B cell (primary cell): Measurements from ENCODE around the gene MEX3A. TPM values are rescaled to one million over a fixed set of nuclear protein-coding genes. Genes with fewer than 3 reads are reported as not detected.
A peak's percentile ranks its signal among the peaks of the same experiment; 100 is the strongest.

Source experiments
- ATAC-seq: fragments of 200-7000 bp; cut with Tn5 transposase; one replicate; pipeline ENCODE4 v1.10.0; 2021; ENCODE audit warnings: low read depth, mild to moderate bottlenecking, moderate number of reproducible peaks, moderate library complexity
- CTCF ChIA-PET: fragments of 350-600 bp; sonication (Branson Sonifier 250); formaldehyde crosslinking; loops from one replicate; lab custom pipeline; 2021; ENCODE audit warnings: antibody characterized with exemption, inconsistent platforms; lab: Charles Lee
- POLR2A ChIA-PET: fragments of 350-600 bp; sonication (Branson Sonifier 250); formaldehyde crosslinking; loops from one replicate; lab custom pipeline; 2021; ENCODE audit warnings: antibody characterized with exemption; lab: Charles Lee
- DNase-seq: peaks from one replicate; pipeline ENCODE4 v3.0.0; 2013
- H2AFZ ChIP-seq: 2 replicates; pipeline ENCODE4 v1.6.1; 2012; ENCODE audit warnings: mild to moderate bottlenecking, low read depth, low read length; ENCODE audit not compliant: insufficient read depth, poor library complexity, severe bottlenecking
- H3K27ac ChIP-seq, 2 donors: 1 replicate in 1 of 2; 2 replicates in 1 of 2; pipeline ENCODE4 v1.5.1; 2012 to 2013; ENCODE audit warnings: low read length in 2 of 2, mild to moderate bottlenecking in 2 of 2, moderate library complexity in 1 of 2
- H3K27me3 ChIP-seq, 4 experiments: fragments of 200-600 bp in 1 of 4; sonication (generic) in 1 of 4; replicated peaks in 1 of 4; 1 replicate in 2 of 4; 2 replicates in 2 of 4; pipeline versions ENCODE4 v1.6.1 to v1.7.0; 2013 to 2016; ENCODE audit warnings: low read length in 3 of 4, mild to moderate bottlenecking in 2 of 4, mixed read lengths in 1 of 4, moderate library complexity in 1 of 4; ENCODE audit not compliant: insufficient read depth in 4 of 4, control insufficient read depth in 3 of 4; ENCODE audit errors: control extremely low read depth in 1 of 4
- H3K36me3 ChIP-seq, 2 experiments: replicated peaks in 1 of 2; 1 replicate in 1 of 2; 2 replicates in 1 of 2; pipeline versions ENCODE4 v1.6.1 to v1.7.1; 2013; ENCODE audit warnings: low read length in 1 of 2; ENCODE audit not compliant: insufficient read depth in 2 of 2, control insufficient read depth in 1 of 2; ENCODE audit errors: control extremely low read depth in 1 of 2, extremely low read depth in 1 of 2
- H3K4me1 ChIP-seq, 2 donors: fragments of 200-600 bp in 1 of 2; sonication (generic) in 1 of 2; 1 replicate in 1 of 2; 2 replicates in 1 of 2; pipeline versions ENCODE4 v1.5.1 to v1.6.1; 2013 to 2017; ENCODE audit warnings: low read length in 2 of 2; ENCODE audit not compliant: control insufficient read depth in 2 of 2, insufficient read depth in 2 of 2
- H3K4me2 ChIP-seq: replicated peaks from 2 replicates; pipeline ENCODE3; 2012; ENCODE audit warnings: mild to moderate bottlenecking, low read depth, low read length; ENCODE audit not compliant: poor library complexity, severe bottlenecking
- H3K4me3 ChIP-seq, 5 experiments: fragments of 200-600 bp in 1 of 5; sonication (generic) in 1 of 5; 1 replicate in 3 of 5; 2 replicates in 2 of 5; pipeline versions ENCODE4 v1.5.1 to v1.7.0; 2011 to 2016; ENCODE audit warnings: low read length in 4 of 5, mild to moderate bottlenecking in 4 of 5, low read depth in 2 of 5, control low read depth in 1 of 5, moderate library complexity in 1 of 5; ENCODE audit not compliant: insufficient read depth in 1 of 5; ENCODE audit errors: control extremely low read depth in 1 of 5, extremely low read depth in 1 of 5
- H3K79me2 ChIP-seq: fragments of 200-600 bp; sonication (generic); one replicate; pipeline ENCODE4 v1.6.0; 2016; ENCODE audit warnings: low read length; ENCODE audit not compliant: control insufficient read depth, insufficient read depth
- H3K9ac ChIP-seq: fragments of 200-600 bp; sonication (generic); 2 replicates; pipeline ENCODE4 v1.6.1; 2017; ENCODE audit warnings: mild to moderate bottlenecking, low read length, moderate library complexity
- H3K9me3 ChIP-seq, 3 donors: one replicate each; pipeline versions ENCODE4 v1.6.1 to v1.7.1; 2013; ENCODE audit warnings: low read length in 2 of 3; ENCODE audit not compliant: control insufficient read depth in 2 of 3, insufficient read depth in 1 of 3; ENCODE audit errors: control extremely low read depth in 1 of 3
- H4K20me1 ChIP-seq: 2 replicates; pipeline ENCODE4 v1.6.0; 2012; ENCODE audit warnings: mild to moderate bottlenecking, low read length; ENCODE audit not compliant: insufficient read depth, control insufficient read depth, poor library complexity, severe bottlenecking
- H3K27ac Mint-ChIP-seq: one replicate; pipeline ENCODE4 v1.8.0; 2021; ENCODE audit warnings: mixed read lengths
- H3K27me3 Mint-ChIP-seq: one replicate; pipeline ENCODE4 v1.8.0; 2021; ENCODE audit warnings: mixed read lengths
- H3K4me1 Mint-ChIP-seq: one replicate; pipeline ENCODE4 v1.8.0; 2021; ENCODE audit warnings: mixed read lengths
- H3K4me3 Mint-ChIP-seq: one replicate; pipeline ENCODE4 v1.8.0; 2021; ENCODE audit warnings: mixed read lengths
- H3K9me3 Mint-ChIP-seq: one replicate; pipeline ENCODE4 v1.8.0; 2022; ENCODE audit warnings: mixed read lengths; ENCODE audit not compliant: insufficient read depth
- CTCF ChIP-seq: fragments of 200-600 bp; IDR thresholded peaks from one replicate; pipeline ENCODE4 v1.8.0; 2022; ENCODE audit warnings: antibody characterized with exemption, mild to moderate bottlenecking
- EZH2 ChIP-seq: IDR thresholded peaks from 2 replicates; pipeline ENCODE4 v1.6.1; 2012; ENCODE audit warnings: borderline replicate concordance, low read depth, mild to moderate bottlenecking, moderate library complexity, low read length; ENCODE audit not compliant: insufficient read depth, poor library complexity, severe bottlenecking
- WGBS: methylation state at CpG from one replicate; pipeline ENCODE4 v1.1.5; 2013; ENCODE audit warnings: missing lambda C conversion rate; ENCODE audit not compliant: insufficient coverage; 5-methylcytosine and 5-hydroxymethylcytosine counted together
- intact Hi-C: fragments of 100-400 bp; cut with micrococcal nuclease; formaldehyde crosslinking; loops from one replicate; pipeline ENCODE4 v1.10.0; 2022
- polyA plus RNA-seq: library from polyadenylated mRNA; depleted of rRNA; stranded (reverse); fragments of >200 nt; gene quantifications from 2 replicates; pipeline ENCODE4 v1.2.3, GENCODE V29; 2012
- total RNA-seq, 2 donors: library from RNA; stranded (reverse); fragments of 120-200 nt in 1 of 2; gene quantifications; 1 replicate in 1 of 2; 2 replicates in 1 of 2; pipeline versions ENCODE4 v1.2.3 to v1.2.4, GENCODE V29; 2013 to 2022

Gene MEX3A
- total and polyA plus RNA-seq, 2 donors (not counting 1 experiment from before 2014, with no cell fraction given), result 0.27 to 1.1 TPM

GRCh38 chr1:156114919-156115513 is 32.8 kb upstream of the MEX3A start:
- peaks cover 0 to 4% (median 0%) of the 10 kb centered on the region in 3 donors for H3K9me3 ChIP-seq
- POLR2A ChIA-PET, result interaction anchor here (0.6 to 2.7 kb wide), 3 partner anchors 11 to 900 kb away, joined by 3 to 29 read pairs (median 10); no protein-coding TSS in a partner anchor
- H3K4me1 ChIP-seq, result peaks cover 22 to 24% of the 10 kb centered on the region in 2 donors
- intact Hi-C loops, result loop anchor here (1.0 kb wide), 3 partner anchors 9 to 19 kb away; no protein-coding TSS in a partner anchor
- H4K20me1 ChIP-seq, result no peaks in the 10 kb centered on the region
- H3K4me3 ChIP-seq, result peak overlapping the region in 4 of 5 experiments; percentile 45 to 76 (median 64)
- Mint-ChIP-seq H3K9me3 (no peaks in the 10 kb centered on the region), H3K4me3 (peak overlapping the region; percentile 90), H3K4me1 (peaks cover 32% of the 10 kb centered on the region), H3K27me3 (peaks cover 34% of the 10 kb centered on the region), H3K27ac (peak overlapping the region; percentile 77)
- peak overlapping the region; percentile 77 for H3K9ac ChIP-seq
- peak overlapping the region; percentile 52 for H2AFZ ChIP-seq
- H3K27me3 ChIP-seq, result peaks cover 0 to 54% (median 12%) of the 10 kb centered on the region in 4 experiments
- peak overlapping the region in 1 of 2 donors; percentile 64 for H3K27ac ChIP-seq
- TF ChIP-seq CTCF, result no peak
- TF ChIP-seq EZH2, result peak; percentile 40
- ATAC-seq (peak; percentile 6), DNase-seq (peak; percentile 67)
- CTCF ChIA-PET, result interaction anchor here (11.0 to 28.7 kb wide), 2 partner anchors 14 to 16 kb away, joined by 89 to 970 read pairs; no protein-coding TSS in a partner anchor
- no peaks in the 10 kb centered on the region for H3K36me3 ChIP-seq
- 2% methylated on average over 47 of the region's 49 CpGs for WGBS
- peak overlapping the region; percentile 97 for H3K4me2 ChIP-seq
- no peaks in the 10 kb centered on the region for H3K79me2 ChIP-seq
